GM18951 (cell line): ENCODE measurements around the gene NAA25.
"Not testable (repeated sequence)": the region's sequence is repeated elsewhere in the genome, so short reads cannot be mapped to it uniquely, and the experiment has no call there.

Experiments used
- POLR2A ChIP-seq: IDR thresholded peaks from 4 replicates; pipeline ENCODE4 v1.6.1; 2011; ENCODE audit warnings: mild to moderate bottlenecking; ENCODE audit not compliant: insufficient read length, insufficient read depth; ENCODE audit errors: extremely low read depth
- in situ Hi-C: fragments of 300-500 bp; cut with MboI; formaldehyde crosslinking; loops from one replicate; pipeline ENCODE4 v1.12.0; 2022; ENCODE audit warnings: low sequenced_read_pairs, mixed read lengths, inconsistent platforms; ENCODE audit not compliant: unreplicated experiment

Gene NAA25

DNA sequence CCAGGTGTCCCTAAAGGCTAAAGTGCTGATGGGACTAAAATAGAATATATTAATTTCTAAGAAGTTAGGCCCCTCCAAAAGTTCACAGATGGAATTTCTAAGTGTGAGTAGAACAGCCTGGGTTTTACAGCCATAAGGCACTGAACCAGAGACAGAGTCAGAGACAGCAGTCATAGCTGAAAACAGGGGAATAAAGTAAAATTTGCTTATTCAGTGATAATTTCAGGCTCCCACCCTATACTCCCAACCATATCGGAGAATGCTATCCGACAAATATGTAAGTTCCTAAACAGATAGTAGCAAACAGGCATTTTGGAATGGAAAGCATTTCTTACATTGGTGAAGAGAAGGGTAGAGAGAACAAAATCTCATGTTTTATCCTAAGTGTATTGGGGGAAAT is 45.3 kb downstream of the NAA25 start:
- no peak for TF ChIP-seq POLR2A
- in situ Hi-C loops, result no loop called here

DNA sequence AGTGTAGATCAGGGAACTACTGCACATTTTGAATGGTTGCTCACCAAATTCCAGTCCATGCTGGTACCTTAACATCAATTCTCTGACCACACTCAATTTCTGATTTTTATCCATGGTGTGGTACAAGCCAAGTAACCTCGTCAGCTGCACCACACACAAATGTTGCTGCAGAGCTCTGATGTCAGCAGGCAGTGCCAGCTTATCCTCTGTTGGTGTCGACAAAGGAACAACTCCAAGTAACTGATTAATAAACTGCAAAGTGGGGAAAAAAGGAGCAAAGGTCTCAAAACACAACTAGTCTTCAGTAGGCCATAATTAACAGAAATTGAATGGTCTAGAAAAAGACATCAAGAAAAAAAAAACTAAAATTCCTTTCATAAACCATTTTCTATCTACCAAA is 47.4 kb downstream of the NAA25 start:
- in situ Hi-C loops, result no loop called here
- no peak for TF ChIP-seq POLR2A

DNA sequence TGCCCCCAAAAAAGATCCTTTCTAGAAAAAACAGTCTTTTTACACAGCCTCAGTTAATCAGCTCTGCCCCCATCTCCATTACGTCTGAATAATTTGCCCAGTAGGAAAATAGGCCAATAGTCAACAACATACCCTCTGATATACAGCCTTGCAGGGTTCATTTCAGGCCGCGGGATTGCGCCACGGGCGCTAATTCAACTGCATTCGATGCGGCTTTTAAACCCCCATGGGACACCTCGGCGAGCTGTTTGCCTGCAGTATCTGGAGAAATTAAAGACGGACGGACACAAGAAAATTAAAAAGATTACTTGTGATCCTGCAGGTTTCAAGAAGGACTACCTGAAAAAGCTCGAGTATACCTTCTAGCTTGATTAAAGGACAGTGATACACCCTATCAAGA is 59.2 kb downstream of the NAA25 start:
- in situ Hi-C loops, result no loop called here

DNA sequence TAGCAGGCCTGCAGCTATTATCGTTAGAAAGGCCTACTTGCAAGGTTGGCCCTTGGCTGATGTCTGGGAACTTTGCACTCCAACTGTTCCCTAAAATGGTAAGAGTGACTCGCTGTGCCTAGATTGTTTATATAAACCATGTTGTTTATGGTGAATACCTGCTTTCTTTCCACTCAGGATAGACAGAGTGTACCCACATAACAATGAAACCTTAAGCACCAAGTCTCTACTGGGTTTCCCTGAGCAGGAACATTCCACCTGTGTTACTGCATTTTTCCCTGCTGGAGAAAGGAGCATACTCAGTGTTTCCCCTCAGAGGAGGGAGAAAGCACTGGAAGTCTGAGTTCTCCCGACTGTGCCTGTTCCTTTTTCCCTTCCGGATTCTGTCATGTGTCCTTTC is 62.6 kb downstream of the NAA25 start:
- no peak for TF ChIP-seq POLR2A
- in situ Hi-C loops, result no loop called here

More for the DNA sequence above, 59.2 kb downstream of the NAA25 start:
- no peak for TF ChIP-seq POLR2A

DNA sequence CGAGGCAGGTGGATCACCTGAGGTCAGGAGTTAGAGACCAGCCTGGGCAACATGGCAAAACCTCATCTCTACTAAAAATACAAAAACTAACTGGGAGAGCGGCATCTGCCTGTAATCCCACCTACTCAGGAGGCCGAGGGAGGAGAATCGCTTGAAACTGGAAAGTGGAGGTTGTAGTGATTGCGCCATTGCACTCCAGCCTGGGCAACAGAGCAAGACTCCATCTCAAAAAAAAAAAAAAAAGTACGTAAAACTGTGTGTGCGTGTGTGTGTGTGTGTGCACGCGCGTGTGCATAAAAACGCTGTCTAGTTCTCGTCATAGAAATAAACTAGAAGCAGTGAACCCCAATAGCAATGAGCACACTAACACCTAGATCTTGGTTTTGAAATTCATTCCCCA is 72.0 kb downstream of the NAA25 start:
- in situ Hi-C loops, result not testable (repeated sequence)

DNA sequence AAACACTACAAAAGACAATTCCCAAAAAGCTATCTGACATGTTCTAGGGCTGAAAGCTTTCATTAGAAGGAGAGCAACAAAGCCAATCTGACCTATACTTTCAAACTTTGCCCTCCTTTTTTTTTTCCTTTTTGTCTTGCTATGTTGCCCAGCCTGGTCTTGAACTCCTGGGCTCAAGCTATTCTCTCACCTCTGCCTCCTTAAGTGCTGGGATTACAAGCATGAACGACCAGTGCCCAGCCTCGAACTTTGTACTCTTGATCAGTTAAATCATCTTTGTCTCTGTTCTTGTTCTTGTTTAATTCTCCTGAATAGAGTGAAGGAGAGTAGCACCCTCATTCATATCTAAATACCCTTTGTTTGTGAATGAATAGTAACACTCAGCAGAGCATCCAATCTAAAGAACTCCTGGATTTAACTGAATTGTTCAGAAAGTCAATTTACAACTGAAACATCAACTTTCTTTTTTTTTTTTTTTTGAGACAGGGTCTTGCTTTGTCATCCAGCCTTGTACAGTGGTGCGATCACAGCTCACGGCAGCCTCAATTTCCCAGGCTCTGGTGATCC is 73.3 kb downstream of the NAA25 start:
- TF ChIP-seq POLR2A, result no peak
- in situ Hi-C loops, result no loop called here

DNA sequence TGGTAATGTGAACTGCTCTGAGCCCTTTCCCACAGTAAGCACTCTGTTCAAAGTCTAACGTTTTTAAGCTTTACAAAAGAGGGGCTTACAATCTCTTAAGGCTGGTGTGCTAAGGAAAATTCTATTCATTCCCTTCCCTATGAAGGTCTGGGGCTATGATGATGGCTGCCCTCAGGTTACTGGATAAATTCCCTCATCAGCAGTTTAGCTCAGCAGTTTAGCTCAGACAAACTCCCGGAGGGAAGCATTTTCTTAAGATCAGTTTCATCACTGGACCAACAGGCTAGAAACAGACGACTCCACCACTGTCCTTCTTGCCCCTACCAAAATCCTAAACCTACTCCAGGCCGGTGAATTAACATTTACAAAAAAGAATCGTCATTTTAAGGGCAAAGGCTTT is 76.3 kb downstream of the NAA25 start:
- in situ Hi-C loops, result no loop called here
- no peak for TF ChIP-seq POLR2A

DNA sequence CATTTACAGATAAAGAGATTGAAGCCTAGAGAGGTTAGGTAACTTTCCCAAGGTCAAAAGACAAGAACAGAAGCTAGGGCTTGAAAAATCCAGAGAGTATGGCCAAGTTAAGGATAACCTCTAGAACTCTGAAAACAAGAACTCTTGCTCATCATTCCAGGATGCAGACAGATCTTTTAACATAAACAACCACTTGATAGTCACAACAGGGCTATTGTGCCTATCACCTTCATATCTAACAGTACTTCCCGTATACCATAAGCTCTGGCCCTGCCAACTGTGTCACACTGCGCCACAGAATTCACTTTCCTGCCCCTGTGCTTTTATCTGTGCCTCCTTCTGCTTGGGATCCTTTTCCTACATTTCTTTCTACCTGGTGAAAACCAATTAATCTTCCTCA is 77.1 kb downstream of the NAA25 start:
- no peak for TF ChIP-seq POLR2A
- in situ Hi-C loops, result no loop called here

DNA sequence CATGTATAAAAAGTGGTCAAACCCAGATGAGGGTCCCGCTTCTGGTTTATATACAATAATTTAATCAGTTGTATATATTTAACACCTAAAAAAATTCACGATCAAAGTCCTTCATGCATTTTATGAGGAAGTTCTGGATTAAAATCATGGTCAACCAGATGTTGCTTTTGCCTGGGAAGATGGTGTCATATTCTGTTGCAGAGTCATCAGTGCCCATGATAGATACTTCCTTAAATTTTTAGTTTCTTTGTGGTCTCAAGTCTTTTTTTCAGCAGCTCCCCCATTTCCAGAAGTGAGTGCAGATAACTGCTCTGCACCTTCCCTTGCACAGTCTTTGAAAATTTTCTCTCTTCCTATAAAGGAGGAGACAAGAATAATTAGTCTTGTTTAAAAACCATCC is 79.3 kb downstream of the NAA25 start:
- TF ChIP-seq POLR2A, result no peak
- in situ Hi-C loops, result no loop called here

DNA sequence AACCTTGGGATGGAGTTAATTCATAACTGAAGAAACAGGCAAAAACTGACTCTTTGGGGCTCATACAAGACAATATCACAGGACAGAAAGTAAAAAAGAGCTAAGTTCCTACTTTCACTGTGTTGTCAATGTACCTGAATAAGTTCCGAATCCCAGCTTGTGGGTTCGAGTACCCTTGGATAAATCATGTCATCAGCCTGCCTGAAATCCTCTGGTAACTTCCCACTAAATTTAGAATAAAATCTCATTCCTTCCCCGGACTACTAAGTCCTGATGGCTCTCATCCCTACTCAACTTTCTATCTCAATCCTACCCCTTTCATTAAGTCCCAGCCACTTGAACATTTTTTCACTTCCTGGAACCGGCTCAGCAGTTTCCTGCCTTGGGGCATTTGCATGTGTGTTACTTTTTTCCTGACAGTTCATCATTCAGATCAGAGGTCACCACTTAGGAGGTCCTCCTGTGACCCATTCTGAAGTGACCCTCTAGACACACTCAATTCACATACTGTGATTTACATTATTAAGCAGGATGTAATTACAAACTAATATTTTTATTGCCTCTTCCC is 82.7 kb downstream of the NAA25 start:
- no peak for TF ChIP-seq POLR2A
- in situ Hi-C loops, result no loop called here

DNA sequence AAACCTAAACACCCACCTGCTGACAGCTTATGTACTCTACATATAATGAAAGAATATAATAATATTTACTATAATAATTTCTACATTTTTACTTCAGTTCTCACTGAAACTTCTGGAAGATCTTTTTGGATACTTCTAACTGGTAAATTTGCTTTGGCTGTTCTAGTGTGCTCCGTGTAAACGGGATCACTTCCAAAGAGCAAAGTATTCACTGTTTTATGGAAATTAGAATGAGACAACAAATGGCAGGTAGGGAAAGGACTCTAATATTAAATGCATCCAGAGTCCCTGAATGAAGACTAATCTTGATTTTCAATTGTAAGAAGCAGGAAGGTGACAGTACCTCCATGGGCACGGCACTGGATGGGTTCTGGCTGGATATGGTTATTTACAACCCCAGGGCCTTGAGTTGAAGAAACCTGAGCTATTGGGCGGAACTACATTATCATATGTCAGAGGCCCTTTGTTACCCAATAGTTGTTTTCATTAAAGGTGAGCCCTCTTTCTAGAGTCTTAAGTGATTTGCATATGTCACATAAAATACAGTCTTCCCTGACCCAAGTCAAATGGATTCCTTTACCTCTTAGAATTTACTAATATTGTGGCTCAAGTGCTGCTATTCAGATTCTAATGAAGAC is 84.7 kb downstream of the NAA25 start:
- in situ Hi-C loops, result no loop called here
- no peak for TF ChIP-seq POLR2A

DNA sequence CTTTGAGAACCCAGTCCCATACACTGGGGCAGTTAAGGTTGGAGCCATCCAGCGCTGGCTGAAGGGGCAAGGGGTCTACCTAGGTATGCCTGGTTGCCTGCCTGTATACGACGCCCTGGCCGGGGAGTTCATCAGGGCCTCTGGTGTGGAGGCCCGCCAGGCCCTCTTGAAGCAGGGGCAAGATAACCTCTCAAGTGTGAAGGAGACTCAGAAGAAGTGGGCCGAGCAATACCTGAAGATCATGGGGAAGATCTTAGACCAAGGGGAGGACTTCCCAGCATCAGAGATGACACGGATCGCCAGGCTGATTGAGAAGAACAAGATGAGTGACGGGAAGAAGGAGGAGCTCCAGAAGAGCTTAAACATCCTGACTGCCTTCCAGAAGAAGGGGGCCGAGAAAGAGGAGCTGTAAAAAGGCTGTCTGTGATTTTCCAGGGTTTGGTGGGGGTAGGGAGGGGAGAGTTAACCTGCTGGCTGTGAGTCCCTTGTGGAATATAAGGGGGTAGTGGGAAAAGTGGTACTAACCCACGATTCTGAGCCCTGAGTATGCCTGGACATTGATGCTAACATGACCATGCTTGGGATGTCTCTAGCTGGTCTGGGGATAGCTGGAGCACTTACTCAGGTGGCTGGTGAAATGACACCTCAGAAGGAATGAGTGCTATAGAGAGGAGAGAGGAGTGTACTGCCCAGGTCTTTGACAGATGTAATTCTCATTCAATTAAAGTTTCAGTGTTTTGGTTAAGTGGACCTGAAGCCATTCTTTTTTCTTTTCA is 86.2 kb downstream of the NAA25 start:
- TF ChIP-seq POLR2A, result no peak
- in situ Hi-C loops, result no loop called here

DNA sequence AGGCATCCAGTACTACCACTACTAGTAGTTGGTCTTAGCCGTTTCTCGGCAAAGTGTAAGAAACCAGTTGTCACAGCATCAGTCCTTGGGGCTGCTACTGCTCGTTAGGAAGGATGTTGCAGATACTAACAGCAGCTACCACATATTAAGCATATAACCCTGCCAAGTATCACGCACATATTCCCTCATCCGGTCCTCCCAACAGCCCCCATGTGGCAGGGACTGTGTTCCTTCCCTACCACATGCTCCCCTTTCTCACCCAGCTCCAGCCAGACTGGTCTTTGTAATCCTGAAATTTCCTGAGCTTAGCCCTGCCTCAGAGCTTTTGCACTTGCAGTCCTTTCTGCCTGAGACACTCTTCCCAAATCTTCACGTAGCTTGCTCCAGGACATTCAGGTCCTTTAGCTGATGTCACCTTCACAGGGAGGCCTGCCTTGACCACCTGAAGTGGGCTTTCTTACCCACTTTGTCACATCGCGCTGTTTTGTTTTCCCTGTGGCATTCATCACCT is 87.6 kb downstream of the NAA25 start:
- TF ChIP-seq POLR2A, result no peak
- in situ Hi-C loops, result no loop called here
